HCT116 (cell line): ENCODE measurements around the gene COG2. TPM values are rescaled to one million over a fixed set of nuclear protein-coding genes. Genes with fewer than 3 reads are reported as not detected.

Source experiments
- ATAC-seq: fragments of 200-7000 bp; cut with Tn5 transposase; 2 replicates; pipeline ENCODE4 v1.9.1; 2020; ENCODE audit warnings: mild to moderate bottlenecking, moderate library complexity
- BruUV-seq: library from RNA; stranded (reverse); fragments of 400-500 nt; replicated peaks from 2 replicates; lab custom pipeline; 2021; lab: Mats Ljungman, UMichigan
- CTCF ChIA-PET: fragments of 300-600 bp; sonication (Branson Sonifier 250); formaldehyde crosslinking; loops from one replicate; lab custom pipeline; 2021; ENCODE audit warnings: antibody characterized with exemption; lab: Charles Lee
- POLR2A ChIA-PET: fragments of 300-600, 350-600 bp; sonication (Branson Sonifier 250); formaldehyde crosslinking; loops from one replicate; lab custom pipeline; 2021; ENCODE audit warnings: antibody characterized with exemption; lab: Charles Lee
- RAD21 ChIA-PET, 2 experiments: fragments of 300-600 bp; sonication (Branson Sonifier 250); formaldehyde crosslinking; loops; one replicate each; lab custom pipeline; 2023; ENCODE audit warnings: low total read pairs in 2 of 2; ENCODE audit not compliant: uncharacterized antibody in 2 of 2, unreplicated experiment in 2 of 2, low non-redundant PET in 1 of 2; lab: Charles Lee
- DNase-seq: peaks from one replicate; pipeline ENCODE4 v3.0.0-alpha.2; 2010; ENCODE audit warnings: low read depth, low spot score
- H2AFZ ChIP-seq: fragments of 200-600 bp; shearing (Covaris generic), sonication (generic); 2 replicates; pipeline ENCODE4 v1.6.1; 2017; ENCODE audit warnings: low read depth, mixed run types, mixed read lengths, antibody characterized with exemption, low read length; ENCODE audit not compliant: poor library complexity, severe bottlenecking
- H3K27ac ChIP-seq: 2 replicates; pipeline ENCODE4 v1.5.1; 2012; ENCODE audit warnings: low read depth, low read length
- H3K27me3 ChIP-seq: fragments of 200-600 bp; sonication (generic); 2 replicates; pipeline ENCODE4 v1.6.1; 2016; ENCODE audit warnings: mixed run types, low read length, mixed read lengths; ENCODE audit not compliant: insufficient read depth
- H3K36me3 ChIP-seq, 2 experiments: fragments of 200-500 bp in 1 of 2; fragments of 200-600 bp in 1 of 2; sonication (Bioruptor generic) in 1 of 2; sonication (generic) in 1 of 2; 2 replicates each; pipeline versions ENCODE4 v1.5.1 to v1.6.1; 2014 to 2016; ENCODE audit warnings: low read length in 2 of 2, inconsistent platforms in 1 of 2, mixed read lengths in 1 of 2, mixed run types in 1 of 2; ENCODE audit not compliant: insufficient read depth in 2 of 2, control insufficient read depth in 1 of 2
- H3K4me1 ChIP-seq, 2 experiments: fragments of 200-600 bp in 1 of 2; sonication (generic) in 1 of 2; 2 replicates each; pipeline versions ENCODE4 v1.5.1 to v1.6.1; 2012 to 2017; ENCODE audit warnings: low read length in 2 of 2, inconsistent platforms in 1 of 2, mild to moderate bottlenecking in 1 of 2, mixed read lengths in 1 of 2, mixed run types in 1 of 2, moderate library complexity in 1 of 2; ENCODE audit not compliant: insufficient read depth in 2 of 2, control insufficient read depth in 1 of 2
- H3K4me2 ChIP-seq: fragments of 200-600 bp; sonication (generic); 2 replicates; pipeline ENCODE4 v1.6.1; 2017; ENCODE audit warnings: mixed run types, low read length, mixed read lengths
- H3K4me3 ChIP-seq, 2 experiments: fragments of 200-600 bp in 1 of 2; sonication (generic) in 1 of 2; replicated peaks in 1 of 2; 2 replicates each; pipeline ENCODE4 v1.5.1; 2011 to 2016; ENCODE audit warnings: low read length in 2 of 2, control low read depth in 1 of 2, low read depth in 1 of 2, mild to moderate bottlenecking in 1 of 2, mixed read lengths in 1 of 2, mixed run types in 1 of 2
- H3K79me2 ChIP-seq: fragments of 200-600 bp; sonication (generic); 2 replicates; pipeline ENCODE4 v1.6.1; 2017; ENCODE audit warnings: mild to moderate bottlenecking, mixed run types, low read length, moderate library complexity, mixed read lengths; ENCODE audit not compliant: insufficient read depth
- H3K9ac ChIP-seq: fragments of 200-600 bp; sonication (generic); 2 replicates; pipeline ENCODE4 v1.6.1; 2016; ENCODE audit warnings: low read length, mixed read lengths
- H3K9me2 ChIP-seq: fragments of 200-600 bp; sonication (generic), shearing (Covaris generic); 2 replicates; pipeline ENCODE4 v1.6.1; 2017; ENCODE audit warnings: mixed run types, mild to moderate bottlenecking, moderate library complexity; ENCODE audit not compliant: insufficient read depth
- H3K9me3 ChIP-seq, 2 experiments: fragments of 200-500 bp in 1 of 2; fragments of 200-600 bp in 1 of 2; sonication (Bioruptor generic) in 1 of 2; sonication (generic) in 1 of 2; 2 replicates each; pipeline ENCODE4 v1.6.1; 2014 to 2017; ENCODE audit warnings: low read length in 2 of 2, mixed read lengths in 2 of 2, inconsistent platforms in 1 of 2, low read depth in 1 of 2, mild to moderate bottlenecking in 1 of 2, mixed run types in 1 of 2, moderate library complexity in 1 of 2; ENCODE audit not compliant: control insufficient read depth in 1 of 2, insufficient read depth in 1 of 2
- H4K20me1 ChIP-seq: fragments of 200-600 bp; sonication (generic), shearing (Covaris generic); 2 replicates; pipeline ENCODE4 v1.6.1; 2017; ENCODE audit warnings: mixed run types, mild to moderate bottlenecking, moderate library complexity; ENCODE audit not compliant: insufficient read depth
- CEBPB ChIP-seq: IDR thresholded peaks from 2 replicates; pipeline ENCODE4 v1.6.1; 2012; ENCODE audit warnings: low read depth
- EGR1 ChIP-seq: IDR thresholded peaks from 2 replicates; pipeline ENCODE4 v1.6.1; 2012; ENCODE audit warnings: low read depth
- ELF1 ChIP-seq: IDR thresholded peaks from 2 replicates; pipeline ENCODE4 v1.6.1; 2012; ENCODE audit warnings: low read depth, borderline replicate concordance
- EZH2phosphoT487 ChIP-seq: fragments of 200-600 bp; IDR thresholded peaks from 2 replicates; pipeline ENCODE4 v1.6.1; 2018; ENCODE audit warnings: antibody characterized with exemption, borderline replicate concordance
- JUND ChIP-seq: IDR thresholded peaks from 2 replicates; pipeline ENCODE4 v1.6.1; 2012
- POLR2A ChIP-seq: IDR thresholded peaks from 2 replicates; pipeline ENCODE4 v1.7.0; 2011; ENCODE audit warnings: borderline replicate concordance; ENCODE audit not compliant: insufficient read depth, insufficient read length; ENCODE audit errors: extremely low read depth
- POLR2AphosphoS5 ChIP-seq: IDR thresholded peaks from 2 replicates; pipeline ENCODE4 v1.6.1; 2011; ENCODE audit warnings: mild to moderate bottlenecking, low read depth, low read length, moderate library complexity
- SIN3A ChIP-seq: IDR thresholded peaks from 2 replicates; pipeline ENCODE4 v1.6.1; 2012; ENCODE audit warnings: low read depth
- SP1 ChIP-seq: IDR thresholded peaks from 2 replicates; pipeline ENCODE4 v1.6.1; 2012; ENCODE audit warnings: low read depth
- TCF7L2 ChIP-seq: IDR thresholded peaks from 2 replicates; pipeline ENCODE4 v1.7.0; 2011; ENCODE audit warnings: borderline replicate concordance, inconsistent platforms; ENCODE audit not compliant: insufficient read depth, insufficient read length; ENCODE audit errors: extremely low read depth
- YY1 ChIP-seq: IDR thresholded peaks from 2 replicates; pipeline ENCODE4 v1.6.1; 2011; ENCODE audit warnings: low read length, low read depth, moderate library complexity, mild to moderate bottlenecking; ENCODE audit not compliant: insufficient replicate concordance; ENCODE audit errors: extremely low read depth
- ZFX ChIP-seq: fragments of 450-650 bp; IDR thresholded peaks from 2 replicates; pipeline ENCODE4 v1.6.1; 2017
- ZNF274 ChIP-seq: fragments of 200-500 bp; sonication (Bioruptor generic); IDR thresholded peaks from 2 replicates; pipeline ENCODE4 v1.6.1; 2014; ENCODE audit warnings: mild to moderate bottlenecking, low read depth, low read length, inconsistent platforms
- intact Hi-C: fragments of 100-400 bp; cut with micrococcal nuclease; formaldehyde crosslinking; loops from 2 replicates; pipeline ENCODE4 v1.10.0; 2022
- total RNA-seq: library from RNA; stranded (reverse); gene quantifications from one replicate; pipeline ENCODE4 v1.2.1, GENCODE V29; 2021; ENCODE audit not compliant: unreplicated experiment
- TF ChIP-seq, protein P1 (sequence below), 3 experiments: fragments of 200-600 bp in 1 of 3; sonication (generic) in 1 of 3; IDR thresholded peaks in 2 of 3; conservative IDR thresholded peaks in 1 of 3; 2 replicates each; pipeline ENCODE4 v1.5.1; 2012 to 2017; ENCODE audit warnings: low read depth in 2 of 3, low read length in 2 of 3, antibody characterized with exemption in 1 of 3, borderline replicate concordance in 1 of 3, control low read depth in 1 of 3, mild to moderate bottlenecking in 1 of 3, mixed read lengths in 1 of 3, mixed run types in 1 of 3, moderate library complexity in 1 of 3; ENCODE audit not compliant: insufficient read depth in 1 of 3

COG2 gene
- total RNA-seq, 1 experiment from 2014 or later, result 28.6 TPM

DNA sequence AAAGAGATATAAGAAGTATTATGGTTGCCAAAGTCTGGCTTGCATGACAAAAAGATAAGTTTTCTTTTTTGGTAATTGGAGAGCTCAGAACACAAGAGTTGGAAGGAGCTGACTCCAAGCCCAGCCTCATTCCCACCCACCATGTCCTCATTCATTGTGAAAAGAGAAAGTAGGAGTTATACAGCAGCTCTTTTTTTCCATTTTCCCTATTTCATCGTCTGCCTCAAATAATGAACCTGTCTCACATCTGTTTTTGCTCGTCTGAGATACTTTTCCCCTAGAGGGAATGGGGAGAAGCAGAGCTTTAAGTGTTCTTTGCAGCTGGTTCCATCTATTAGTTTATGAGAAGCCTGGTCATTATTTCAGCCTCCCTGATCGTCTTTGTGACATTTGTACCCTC, 36.9 kb downstream of the COG2 start:
- ChIA-PET CTCF (no interaction called here), POLR2A (no interaction called here), RAD21 (no interaction called here)
- Histone ChIP-seq H3K79me2 (no peaks in the 10 kb centered on the region), H3K4me2 (no peak overlapping the region), H3K9ac (no peak overlapping the region), H3K36me3 (peaks cover 6 to 16% of the 10 kb centered on the region in 2 experiments; a peak in 3 of 4 replicates), H4K20me1 (no peaks in the 10 kb centered on the region), H3K27me3 (no peaks in the 10 kb centered on the region), H3K9me3 (no peaks in the 10 kb centered on the region), H3K4me1 (peaks cover 25 to 31% of the 10 kb centered on the region in 2 experiments), H3K4me3 (no peak overlapping the region), H3K9me2 (no peaks in the 10 kb centered on the region), H2AFZ (no peak overlapping the region), H3K27ac (no peak overlapping the region)
- TF ChIP-seq EGR1, result no peak
- no peak for TF ChIP-seq EZH2phosphoT487
- TF ChIP-seq POLR2AphosphoS5, result no peak
- no peak for TF ChIP-seq ELF1
- no peak for TF ChIP-seq JUND
- DNase-seq (no peak), ATAC-seq (no peak)
- intact Hi-C loops, result no loop called here
- no TSS peak for BruUV-seq

DNA sequence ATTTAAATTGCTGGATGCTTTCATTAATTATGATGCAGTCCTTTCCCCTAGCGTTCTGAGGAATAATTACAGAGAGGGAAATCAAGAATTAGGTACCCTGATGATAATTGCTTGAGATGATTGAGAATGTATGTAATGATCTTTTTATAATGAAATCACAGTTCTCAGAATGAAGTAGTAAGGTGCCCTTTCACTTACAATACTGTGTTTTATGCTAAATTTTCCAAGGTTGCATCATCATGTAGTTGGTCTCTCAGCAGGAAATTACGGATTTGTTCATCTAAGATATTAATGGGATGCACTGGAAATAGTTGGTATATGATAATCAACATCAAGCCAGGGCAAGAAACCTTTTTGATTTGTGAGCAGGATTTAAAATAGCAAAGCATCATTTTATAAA, 37.5 kb downstream of the COG2 start:
- Histone ChIP-seq H4K20me1 (no peaks in the 10 kb centered on the region), H3K27me3 (no peaks in the 10 kb centered on the region), H3K4me2 (no peak overlapping the region), H3K27ac (no peak overlapping the region), H3K4me1 (peaks cover 29 to 34% of the 10 kb centered on the region in 2 experiments), H3K4me3 (no peak overlapping the region), H3K36me3 (peaks cover 6 to 15% of the 10 kb centered on the region in 2 experiments; a peak in 3 of 4 replicates), H3K9me3 (no peaks in the 10 kb centered on the region), H3K9me2 (no peaks in the 10 kb centered on the region), H3K9ac (no peak overlapping the region), H2AFZ (no peak overlapping the region), H3K79me2 (no peaks in the 10 kb centered on the region)
- DNase-seq (no peak), ATAC-seq (no peak)
- BruUV-seq, result no TSS peak
- ChIA-PET CTCF (no interaction called here), POLR2A (no interaction called here), RAD21 (no interaction called here)
- intact Hi-C loops, result no loop called here
- no peak for TF ChIP-seq ZNF274
- TF ChIP-seq POLR2A, result no peak
- no peak for TF ChIP-seq ZFX
- TF ChIP-seq YY1, result no peak
- TF ChIP-seq, protein P1, sequence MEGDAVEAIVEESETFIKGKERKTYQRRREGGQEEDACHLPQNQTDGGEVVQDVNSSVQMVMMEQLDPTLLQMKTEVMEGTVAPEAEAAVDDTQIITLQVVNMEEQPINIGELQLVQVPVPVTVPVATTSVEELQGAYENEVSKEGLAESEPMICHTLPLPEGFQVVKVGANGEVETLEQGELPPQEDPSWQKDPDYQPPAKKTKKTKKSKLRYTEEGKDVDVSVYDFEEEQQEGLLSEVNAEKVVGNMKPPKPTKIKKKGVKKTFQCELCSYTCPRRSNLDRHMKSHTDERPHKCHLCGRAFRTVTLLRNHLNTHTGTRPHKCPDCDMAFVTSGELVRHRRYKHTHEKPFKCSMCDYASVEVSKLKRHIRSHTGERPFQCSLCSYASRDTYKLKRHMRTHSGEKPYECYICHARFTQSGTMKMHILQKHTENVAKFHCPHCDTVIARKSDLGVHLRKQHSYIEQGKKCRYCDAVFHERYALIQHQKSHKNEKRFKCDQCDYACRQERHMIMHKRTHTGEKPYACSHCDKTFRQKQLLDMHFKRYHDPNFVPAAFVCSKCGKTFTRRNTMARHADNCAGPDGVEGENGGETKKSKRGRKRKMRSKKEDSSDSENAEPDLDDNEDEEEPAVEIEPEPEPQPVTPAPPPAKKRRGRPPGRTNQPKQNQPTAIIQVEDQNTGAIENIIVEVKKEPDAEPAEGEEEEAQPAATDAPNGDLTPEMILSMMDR (IDR thresholded peaks at IDR 0.05 in 2 of 3, conservative IDR thresholded peaks at IDR 0.05 in 1 of 3; ENCODE audit: borderline replicate concordance in 1 of 3, insufficient read depth in 1 of 3, low read depth in 2 of 3, low read length in 2 of 3), result no peak
- no peak for TF ChIP-seq SIN3A
- TF ChIP-seq CEBPB, result no peak
- no peak for TF ChIP-seq POLR2AphosphoS5
- no peak for TF ChIP-seq SP1
- no peak for TF ChIP-seq TCF7L2
- no peak for TF ChIP-seq EGR1
